ENCODE results near the gene TPPP.

Gene TPPP

DNA sequence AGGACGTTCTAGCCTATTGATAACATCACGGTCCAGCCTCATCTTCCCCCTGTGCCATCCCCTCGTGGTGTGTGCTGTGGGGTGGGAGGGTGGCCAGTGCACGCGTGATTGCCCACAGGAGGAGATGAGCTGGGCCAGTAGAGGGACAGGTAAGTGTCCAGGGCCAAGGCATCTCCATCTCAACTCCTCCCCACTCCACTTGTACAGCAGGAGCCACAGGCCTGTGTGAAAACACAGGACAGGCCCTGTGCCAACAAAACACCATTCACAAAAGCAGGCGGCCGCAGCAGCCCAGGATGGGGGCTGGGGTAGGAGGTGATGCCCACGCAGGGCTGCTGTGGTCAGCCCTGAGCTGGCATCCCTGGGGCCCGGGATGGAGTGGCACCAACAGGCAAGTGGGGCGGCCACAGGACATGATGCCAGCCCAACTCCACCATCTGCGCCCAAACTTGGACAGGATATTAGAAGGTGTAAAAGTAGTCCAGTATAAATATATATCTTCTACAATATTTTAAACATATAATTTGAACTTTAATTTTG, 32.6 kb downstream of the TPPP start:
- TF ChIP-seq EZH2 (optimal IDR thresholded peaks at IDR 0.05; ENCODE audit: low read depth, low read length): no peak
- TF ChIP-seq, protein P1, sequence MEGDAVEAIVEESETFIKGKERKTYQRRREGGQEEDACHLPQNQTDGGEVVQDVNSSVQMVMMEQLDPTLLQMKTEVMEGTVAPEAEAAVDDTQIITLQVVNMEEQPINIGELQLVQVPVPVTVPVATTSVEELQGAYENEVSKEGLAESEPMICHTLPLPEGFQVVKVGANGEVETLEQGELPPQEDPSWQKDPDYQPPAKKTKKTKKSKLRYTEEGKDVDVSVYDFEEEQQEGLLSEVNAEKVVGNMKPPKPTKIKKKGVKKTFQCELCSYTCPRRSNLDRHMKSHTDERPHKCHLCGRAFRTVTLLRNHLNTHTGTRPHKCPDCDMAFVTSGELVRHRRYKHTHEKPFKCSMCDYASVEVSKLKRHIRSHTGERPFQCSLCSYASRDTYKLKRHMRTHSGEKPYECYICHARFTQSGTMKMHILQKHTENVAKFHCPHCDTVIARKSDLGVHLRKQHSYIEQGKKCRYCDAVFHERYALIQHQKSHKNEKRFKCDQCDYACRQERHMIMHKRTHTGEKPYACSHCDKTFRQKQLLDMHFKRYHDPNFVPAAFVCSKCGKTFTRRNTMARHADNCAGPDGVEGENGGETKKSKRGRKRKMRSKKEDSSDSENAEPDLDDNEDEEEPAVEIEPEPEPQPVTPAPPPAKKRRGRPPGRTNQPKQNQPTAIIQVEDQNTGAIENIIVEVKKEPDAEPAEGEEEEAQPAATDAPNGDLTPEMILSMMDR (IDR thresholded peaks at IDR 0.05; ENCODE audit: low read length): no peak
- TF ChIP-seq EZH2phosphoT487 (IDR thresholded peaks at IDR 0.05; ENCODE audit: low read length): no peak
- no peak overlapping the region for H2AFZ ChIP-seq (ENCODE audit: low read length)
- no peaks in the 10 kb centered on the region for H3K4me1 ChIP-seq (ENCODE audit: low read length)
- no peaks in the 10 kb centered on the region for H3K79me2 ChIP-seq (ENCODE audit: low read length)
- DNase-seq: no peak
- no peaks in the 10 kb centered on the region for H3K9me2 ChIP-seq (replicated peaks; ENCODE audit: insufficient read depth, low read length)
- H3K27me3 ChIP-seq (replicated peaks; ENCODE audit: insufficient read depth, low read length): no peaks in the 10 kb centered on the region
- no peaks in the 10 kb centered on the region for H4K20me1 ChIP-seq (ENCODE audit: insufficient read depth, low read length)
- H3K4me3 ChIP-seq (ENCODE audit: low read length): no peak overlapping the region
- no peak overlapping the region for H3K9ac ChIP-seq (ENCODE audit: low read length)
- no peaks in the 10 kb centered on the region for H3F3A ChIP-seq (ENCODE audit: insufficient read depth, low read length)
- no peak overlapping the region for H3K27ac ChIP-seq (ENCODE audit: low read length)
- H3K9me3 ChIP-seq (replicated peaks; ENCODE audit: insufficient read depth, low read length): no peaks in the 10 kb centered on the region
- H3K4me2 ChIP-seq (ENCODE audit: low read depth, low read length): no peak overlapping the region
- no peaks in the 10 kb centered on the region for H3K36me3 ChIP-seq (replicated peaks; ENCODE audit: insufficient read depth, low read length)

DNA sequence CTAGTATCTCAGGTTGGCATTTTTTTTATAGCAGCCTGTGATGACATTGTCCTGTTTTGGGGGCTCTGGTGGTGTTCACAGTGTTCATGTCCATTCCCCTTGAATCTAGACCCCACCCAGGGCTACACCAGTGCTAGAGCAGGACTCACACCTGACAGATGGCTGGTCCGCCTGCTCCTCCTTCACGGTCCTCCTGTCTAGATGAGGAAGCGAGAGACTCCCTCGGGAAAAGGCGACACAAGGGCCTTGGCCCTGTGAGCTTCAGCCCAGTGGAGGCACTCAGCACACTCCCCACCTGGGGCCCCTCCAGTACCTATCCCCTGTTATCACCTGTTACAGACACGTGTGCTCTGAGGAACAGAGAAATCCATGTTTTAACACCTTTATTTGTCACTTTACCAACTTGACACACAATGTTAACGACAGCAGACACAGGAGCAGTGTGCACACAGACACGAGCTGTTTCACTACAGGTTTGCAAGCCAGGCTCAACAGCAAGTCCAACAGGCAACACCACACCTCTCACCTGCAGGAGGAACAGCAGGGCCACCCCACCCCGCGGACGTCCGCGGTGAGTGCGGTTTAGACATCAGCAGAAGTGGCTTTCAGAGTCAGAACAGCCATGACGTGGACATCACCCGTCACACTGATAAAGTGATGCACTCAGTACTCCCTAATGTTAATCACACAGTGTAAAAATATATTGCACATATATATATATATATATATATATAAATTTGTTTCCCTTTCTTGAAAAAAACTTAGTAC, 33.5 kb downstream of the TPPP start:
- Histone ChIP-seq H3K9ac (ENCODE audit: low read length) (no peak overlapping the region), H2AFZ (ENCODE audit: low read length) (no peak overlapping the region), H3F3A (ENCODE audit: insufficient read depth, low read length) (no peaks in the 10 kb centered on the region), H3K27ac (ENCODE audit: low read length) (no peak overlapping the region), H3K9me2 (replicated peaks; ENCODE audit: insufficient read depth, low read length) (no peaks in the 10 kb centered on the region), H3K27me3 (replicated peaks; ENCODE audit: insufficient read depth, low read length) (no peaks in the 10 kb centered on the region), H3K4me1 (ENCODE audit: low read length) (no peaks in the 10 kb centered on the region), H3K36me3 (replicated peaks; ENCODE audit: insufficient read depth, low read length) (no peaks in the 10 kb centered on the region), H3K4me2 (ENCODE audit: low read depth, low read length) (no peak overlapping the region), H3K4me3 (ENCODE audit: low read length) (no peak overlapping the region), H4K20me1 (ENCODE audit: insufficient read depth, low read length) (no peaks in the 10 kb centered on the region), H3K79me2 (ENCODE audit: low read length) (no peaks in the 10 kb centered on the region), H3K9me3 (replicated peaks; ENCODE audit: insufficient read depth, low read length) (no peaks in the 10 kb centered on the region)
- TF ChIP-seq, protein P1 (IDR thresholded peaks at IDR 0.05; ENCODE audit: low read length): no peak
- no peak for TF ChIP-seq EZH2 (optimal IDR thresholded peaks at IDR 0.05; ENCODE audit: low read depth, low read length)
- TF ChIP-seq EZH2phosphoT487 (IDR thresholded peaks at IDR 0.05; ENCODE audit: low read length): no peak
- no peak for DNase-seq

DNA sequence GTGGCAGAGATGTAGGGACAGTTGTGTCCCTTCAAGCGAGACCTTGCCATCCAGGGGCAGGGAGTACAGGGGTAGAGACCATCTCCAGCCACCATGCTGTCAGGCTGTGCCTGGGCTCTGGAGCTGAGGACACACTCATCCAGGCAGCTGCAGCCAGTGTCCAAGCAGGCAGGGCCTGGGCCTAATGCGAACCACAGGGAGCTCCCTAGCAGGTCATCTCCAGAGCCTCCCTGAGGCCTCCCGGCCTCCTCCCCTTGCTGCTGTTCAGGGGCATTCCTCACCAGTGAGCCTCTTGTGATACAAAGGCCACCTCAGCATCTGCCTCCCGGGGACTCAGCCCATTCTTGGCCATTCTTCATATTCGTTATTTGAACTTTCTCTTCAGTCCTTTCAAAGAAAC, 35.0 kb downstream of the TPPP start:
- TF ChIP-seq EZH2 (optimal IDR thresholded peaks at IDR 0.05; ENCODE audit: low read depth, low read length): no peak
- no peak for TF ChIP-seq EZH2phosphoT487 (IDR thresholded peaks at IDR 0.05; ENCODE audit: low read length)
- TF ChIP-seq, protein P1 (IDR thresholded peaks at IDR 0.05; ENCODE audit: low read length): no peak
- no peaks in the 10 kb centered on the region for H3K27me3 ChIP-seq (replicated peaks; ENCODE audit: insufficient read depth, low read length)
- H3K36me3 ChIP-seq (replicated peaks; ENCODE audit: insufficient read depth, low read length): no peaks in the 10 kb centered on the region
- no peak overlapping the region for H3K4me2 ChIP-seq (ENCODE audit: low read depth, low read length)
- H3K9me2 ChIP-seq (replicated peaks; ENCODE audit: insufficient read depth, low read length): no peaks in the 10 kb centered on the region
- H3K79me2 ChIP-seq (ENCODE audit: low read length): no peaks in the 10 kb centered on the region
- H3K9me3 ChIP-seq (replicated peaks; ENCODE audit: insufficient read depth, low read length): no peaks in the 10 kb centered on the region
- no peak overlapping the region for H3K9ac ChIP-seq (ENCODE audit: low read length)
- no peak overlapping the region for H2AFZ ChIP-seq (ENCODE audit: low read length)
- no peaks in the 10 kb centered on the region for H3F3A ChIP-seq (ENCODE audit: insufficient read depth, low read length)
- H3K27ac ChIP-seq (ENCODE audit: low read length): no peak overlapping the region
- no peaks in the 10 kb centered on the region for H4K20me1 ChIP-seq (ENCODE audit: insufficient read depth, low read length)
- no peak overlapping the region for H3K4me3 ChIP-seq (ENCODE audit: low read length)
- no peaks in the 10 kb centered on the region for H3K4me1 ChIP-seq (ENCODE audit: low read length)
- no peak for DNase-seq
